ENCODE measurements around the gene DDC.
A peak's percentile ranks its signal among the peaks of the same experiment; 100 is the strongest.

The DDC gene

GRCh38 chr7:50564171-50564570 is 1.0 kb downstream of the DDC start:
- CTCF ChIA-PET: no interaction called here
- TF ChIP-seq, protein P1, sequence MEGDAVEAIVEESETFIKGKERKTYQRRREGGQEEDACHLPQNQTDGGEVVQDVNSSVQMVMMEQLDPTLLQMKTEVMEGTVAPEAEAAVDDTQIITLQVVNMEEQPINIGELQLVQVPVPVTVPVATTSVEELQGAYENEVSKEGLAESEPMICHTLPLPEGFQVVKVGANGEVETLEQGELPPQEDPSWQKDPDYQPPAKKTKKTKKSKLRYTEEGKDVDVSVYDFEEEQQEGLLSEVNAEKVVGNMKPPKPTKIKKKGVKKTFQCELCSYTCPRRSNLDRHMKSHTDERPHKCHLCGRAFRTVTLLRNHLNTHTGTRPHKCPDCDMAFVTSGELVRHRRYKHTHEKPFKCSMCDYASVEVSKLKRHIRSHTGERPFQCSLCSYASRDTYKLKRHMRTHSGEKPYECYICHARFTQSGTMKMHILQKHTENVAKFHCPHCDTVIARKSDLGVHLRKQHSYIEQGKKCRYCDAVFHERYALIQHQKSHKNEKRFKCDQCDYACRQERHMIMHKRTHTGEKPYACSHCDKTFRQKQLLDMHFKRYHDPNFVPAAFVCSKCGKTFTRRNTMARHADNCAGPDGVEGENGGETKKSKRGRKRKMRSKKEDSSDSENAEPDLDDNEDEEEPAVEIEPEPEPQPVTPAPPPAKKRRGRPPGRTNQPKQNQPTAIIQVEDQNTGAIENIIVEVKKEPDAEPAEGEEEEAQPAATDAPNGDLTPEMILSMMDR (IDR thresholded peaks at IDR 0.05; ENCODE audit: control extremely low read depth, extremely low read depth, low read depth, missing control alignments): no peak
- POLR2A ChIA-PET: no interaction called here
- no peak for DNase-seq (ENCODE audit: extremely low spot score)

DNA sequence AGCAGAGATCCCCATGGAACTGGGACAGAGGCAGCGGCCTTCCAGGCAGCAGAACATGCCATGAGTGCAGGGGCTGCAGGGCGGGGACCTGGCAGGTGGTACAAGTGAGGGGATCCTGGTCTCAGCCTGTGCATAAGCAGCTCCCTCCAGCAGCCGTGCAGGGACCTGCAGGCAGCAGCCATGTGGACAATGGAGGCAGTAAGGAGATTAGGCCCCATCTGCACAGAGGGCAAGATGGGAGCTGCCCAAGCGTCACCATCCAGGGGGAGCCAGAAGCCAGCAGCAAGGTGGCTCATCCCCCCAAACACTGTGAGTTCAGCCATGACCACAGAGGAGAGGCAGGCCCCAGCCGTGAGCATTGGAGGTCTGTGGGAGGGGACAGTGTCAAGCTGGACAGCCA is 3.1 kb downstream of the DDC start:
- TF ChIP-seq, protein P1 (IDR thresholded peaks at IDR 0.05; ENCODE audit: control extremely low read depth, extremely low read depth, low read depth, missing control alignments): no peak
- POLR2A ChIA-PET: no interaction called here
- CTCF ChIA-PET: interaction anchor here (1.1 to 1.9 kb wide), 3 partner anchors 10 to 72 kb away, joined by 3 to 4 read pairs (median 3); no protein-coding TSS in a partner anchor
- DNase-seq (ENCODE audit: extremely low spot score): peak; percentile 3

GRCh38 chr7:50560865-50561351 is 4.3 kb downstream of the DDC start:
- DNase-seq (ENCODE audit: extremely low spot score): peak; percentile 8
- TF ChIP-seq, protein P1 (IDR thresholded peaks at IDR 0.05; ENCODE audit: control extremely low read depth, extremely low read depth, low read depth, missing control alignments): no peak
- CTCF ChIA-PET: no interaction called here
- POLR2A ChIA-PET: no interaction called here

- DNase-seq (ENCODE audit: extremely low spot score): no peak
- CTCF ChIA-PET: no interaction called here
- POLR2A ChIA-PET: no interaction called here
- TF ChIP-seq, protein P1 (IDR thresholded peaks at IDR 0.05; ENCODE audit: control extremely low read depth, extremely low read depth, low read depth, missing control alignments): no peak
Observed at GRCh38 chr7:50559881-50560280, 5.3 kb downstream of the DDC start.

DNA sequence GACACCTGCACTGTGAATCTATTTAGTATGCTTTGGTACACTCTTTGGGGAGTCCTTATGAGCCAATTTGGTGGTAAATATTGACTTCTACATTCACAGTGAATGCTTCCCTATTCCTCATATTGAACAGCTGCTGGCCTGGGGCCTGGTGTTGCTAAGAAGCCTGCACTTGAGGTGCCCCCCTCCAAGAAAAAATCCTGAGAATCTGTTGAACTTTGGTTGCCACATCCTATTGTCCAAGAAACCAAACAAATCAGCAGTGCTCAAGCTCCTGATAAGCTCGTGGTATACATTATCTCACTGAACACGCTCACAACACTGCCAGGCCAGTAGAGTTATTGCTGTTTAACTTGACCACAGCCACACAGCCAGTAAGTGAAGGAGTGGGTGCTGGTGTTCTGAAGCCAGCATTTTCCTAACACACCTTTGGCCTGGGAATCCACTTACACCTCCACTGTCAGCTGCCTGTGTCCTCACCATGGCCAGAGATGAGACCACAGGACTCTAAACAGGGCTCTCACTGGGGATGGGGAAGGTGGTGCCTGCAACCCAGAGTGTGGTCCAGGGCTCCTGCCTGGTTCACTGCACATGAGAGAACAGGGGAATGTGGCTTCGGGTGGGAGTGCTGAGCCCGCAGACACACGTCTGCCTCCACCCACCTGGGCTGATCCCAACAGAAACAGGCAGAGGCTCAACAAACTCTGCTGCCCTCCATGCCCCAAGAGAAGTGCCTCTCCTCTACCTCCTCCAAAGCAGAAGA is 6.7 kb downstream of the DDC start:
- CTCF ChIA-PET: no interaction called here
- POLR2A ChIA-PET: no interaction called here
- TF ChIP-seq, protein P1 (IDR thresholded peaks at IDR 0.05; ENCODE audit: control extremely low read depth, extremely low read depth, low read depth, missing control alignments): no peak
- no peak for DNase-seq (ENCODE audit: extremely low spot score)

GRCh38 chr7:50557099-50557498 is 8.1 kb downstream of the DDC start:
- no peak for DNase-seq (ENCODE audit: extremely low spot score)
- CTCF ChIA-PET: no interaction called here
- POLR2A ChIA-PET: no interaction called here
- TF ChIP-seq, protein P1 (IDR thresholded peaks at IDR 0.05; ENCODE audit: control extremely low read depth, extremely low read depth, low read depth, missing control alignments): no peak
